HG03469 (cell line): ENCODE data around the gene RRP9.
"Not testable (repeated sequence)": the region's sequence is repeated elsewhere in the genome, so short reads cannot be mapped to it uniquely, and the experiment has no call there.

Experiments used
- ATAC-seq: cut with Tn5 transposase; IDR thresholded peaks from one replicate; pipeline ENCODE4 v1.9.1; 2021; ENCODE audit warnings: mild to moderate bottlenecking, moderate library complexity, moderate number of reproducible peaks; ENCODE audit not compliant: unreplicated experiment

RRP9 gene

GRCh38 chr3:51942603-51943450 is 1.1 kb upstream of the RRP9 start:
- no peak for ATAC-seq

- ATAC-seq = no peak
Observed at GRCh38 chr3:51941463-51941797, 274 bp downstream of the RRP9 start.

- no peak for ATAC-seq
Observed at GRCh38 chr3:51940648-51941462, 849 bp downstream of the RRP9 start.

GRCh38 chr3:51938780-51939425 is 2.8 kb downstream of the RRP9 start:
- no peak for ATAC-seq

- no peak for ATAC-seq
Observed at GRCh38 chr3:51937611-51938450, 3.9 kb downstream of the RRP9 start.

GRCh38 chr3:51937014-51937413 is 4.7 kb downstream of the RRP9 start:
- ATAC-seq = no peak

- ATAC-seq = no peak
Observed at GRCh38 chr3:51935886-51936755, 5.6 kb downstream of the RRP9 start.

GRCh38 chr3:51934991-51935885 is 6.5 kb downstream of the RRP9 start:
- ATAC-seq = no peak

GRCh38 chr3:51934139-51934850 is 7.4 kb downstream of the RRP9 start:
- no peak for ATAC-seq

- no peak for ATAC-seq
Observed at GRCh38 chr3:51933471-51934138, 8.1 kb downstream of the RRP9 start.

- no peak for ATAC-seq
Observed at GRCh38 chr3:51932471-51933370, 9.0 kb downstream of the RRP9 start.

- no peak for ATAC-seq
Observed at GRCh38 chr3:51931756-51932155, 9.9 kb downstream of the RRP9 start.

GRCh38 chr3:51930439-51930838 is 11.3 kb downstream of the RRP9 start:
- ATAC-seq = no peak

- no peak for ATAC-seq
Observed at GRCh38 chr3:51929420-51930003, 12.2 kb downstream of the RRP9 start.

GRCh38 chr3:51928981-51929380 is 12.7 kb downstream of the RRP9 start:
- ATAC-seq = not testable (repeated sequence)

GRCh38 chr3:51928438-51928837 is 13.3 kb downstream of the RRP9 start:
- no peak for ATAC-seq
